ENCODE measurements around the gene BICC1.
"Not testable (repeated sequence)": the region's sequence is repeated elsewhere in the genome, so short reads cannot be mapped to it uniquely, and the experiment has no call there.

BICC1 gene

DNA sequence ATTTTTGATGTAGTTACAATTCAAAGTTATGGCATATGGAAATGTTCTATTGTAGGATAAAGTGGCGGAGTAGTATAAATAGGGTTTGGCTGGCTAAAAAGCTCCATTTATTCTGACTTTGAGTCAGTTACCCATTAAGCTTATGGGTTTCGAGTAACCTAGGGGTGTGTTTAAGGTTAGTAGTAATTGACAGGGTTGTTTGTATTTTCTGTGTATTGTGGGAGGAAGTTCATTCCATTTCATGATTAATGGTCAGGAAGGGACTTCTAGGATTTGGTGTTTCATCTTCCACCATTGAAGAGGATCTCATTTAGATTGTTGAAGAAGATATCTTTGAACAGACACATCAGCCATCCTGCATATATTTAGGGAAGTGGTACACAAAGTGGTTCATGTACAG is 75.0 kb downstream of the BICC1 start:
- H2AK5ac ChIP-seq (ENCODE audit: low read length) = no peak overlapping the region
- no peak overlapping the region for H3K27ac ChIP-seq (ENCODE audit: low read depth, low read length)
- H3K79me1 ChIP-seq (ENCODE audit: low read length) = no peaks in the 10 kb centered on the region
- H2BK5ac ChIP-seq (ENCODE audit: low read length) = no peak overlapping the region
- no peaks in the 10 kb centered on the region for H3K36me3 ChIP-seq (ENCODE audit: control insufficient read depth, insufficient read depth, low read length)
- H3K56ac ChIP-seq (ENCODE audit: low read length) = no peak overlapping the region
- H2BK120ac ChIP-seq (ENCODE audit: low read depth, low read length) = no peak overlapping the region
- no peaks in the 10 kb centered on the region for H3K4me1 ChIP-seq (ENCODE audit: control insufficient read depth, low read depth, low read length)
- no peak overlapping the region for H3K4me2 ChIP-seq (ENCODE audit: low read length)
- no peak overlapping the region for H3K4ac ChIP-seq (ENCODE audit: low read depth, low read length)
- WGBS (ENCODE audit: extremely low coverage, insufficient coverage, low lambda C conversion rate) = no CpG with 5 or more reads among the region's 2 CpGs
- H3K9ac ChIP-seq (ENCODE audit: low read length) = no peak overlapping the region
- H2BK15ac ChIP-seq (replicated peaks; ENCODE audit: low read depth) = no peak overlapping the region
- H3K27me3 ChIP-seq (ENCODE audit: insufficient read depth, low read length, poor library complexity) = no peaks in the 10 kb centered on the region
- H4K8ac ChIP-seq (ENCODE audit: low read depth, low read length) = no peak overlapping the region
- H3K79me2 ChIP-seq (ENCODE audit: control insufficient read depth, insufficient read depth, low read length) = no peaks in the 10 kb centered on the region
- no peak overlapping the region for H3K18ac ChIP-seq (ENCODE audit: low read length)
- no peak overlapping the region for H3K4me3 ChIP-seq (ENCODE audit: low read length)
- H4K5ac ChIP-seq (ENCODE audit: low read length) = no peak overlapping the region
- no peak overlapping the region for H3K23ac ChIP-seq (ENCODE audit: low read length)
- no peak for DNase-seq

DNA sequence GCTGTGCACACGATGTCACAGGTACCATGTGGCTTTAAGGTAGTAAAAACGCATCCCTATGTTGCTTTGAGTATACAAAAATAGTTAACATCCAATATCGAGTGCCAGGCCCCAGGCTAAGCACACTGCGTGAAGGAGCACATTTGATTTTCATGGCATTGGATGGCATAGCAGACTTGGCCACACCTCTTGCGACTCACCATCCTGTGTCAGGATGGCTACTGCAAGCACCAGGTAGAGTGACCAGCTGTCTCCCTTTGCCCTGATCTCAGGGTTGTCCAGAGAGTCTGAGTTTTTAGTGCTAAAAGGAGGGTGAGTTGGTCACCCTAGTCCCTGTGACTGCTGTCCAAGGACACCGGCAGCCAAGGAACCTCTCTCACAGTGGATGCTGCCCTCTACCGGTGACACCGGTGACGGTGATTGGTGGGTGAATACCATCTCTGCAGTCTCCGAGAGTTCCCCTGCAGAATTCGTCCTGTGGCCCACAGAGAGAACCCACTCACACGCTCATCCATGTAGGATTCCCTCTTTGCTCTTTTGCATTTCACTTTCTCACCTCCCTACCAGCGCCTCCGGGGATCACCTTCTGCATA is 76.1 kb downstream of the BICC1 start:
- Histone ChIP-seq H3K56ac (ENCODE audit: low read length) (no peak overlapping the region), H3K4ac (ENCODE audit: low read depth, low read length) (no peak overlapping the region), H2BK5ac (ENCODE audit: low read length) (no peak overlapping the region), H2BK15ac (replicated peaks; ENCODE audit: low read depth) (no peak overlapping the region), H3K27me3 (ENCODE audit: insufficient read depth, low read length, poor library complexity) (no peaks in the 10 kb centered on the region), H3K4me2 (ENCODE audit: low read length) (no peak overlapping the region), H3K4me3 (ENCODE audit: low read length) (no peak overlapping the region), H3K27ac (ENCODE audit: low read depth, low read length) (no peak overlapping the region), H3K9ac (ENCODE audit: low read length) (no peak overlapping the region), H3K79me1 (ENCODE audit: low read length) (no peaks in the 10 kb centered on the region), H3K36me3 (ENCODE audit: control insufficient read depth, insufficient read depth, low read length) (no peaks in the 10 kb centered on the region), H2BK120ac (ENCODE audit: low read depth, low read length) (no peak overlapping the region), H3K18ac (ENCODE audit: low read length) (no peak overlapping the region), H3K23ac (ENCODE audit: low read length) (no peak overlapping the region), H4K8ac (ENCODE audit: low read depth, low read length) (no peak overlapping the region), H3K79me2 (ENCODE audit: control insufficient read depth, insufficient read depth, low read length) (no peaks in the 10 kb centered on the region), H4K5ac (ENCODE audit: low read length) (no peak overlapping the region), H3K4me1 (ENCODE audit: control insufficient read depth, low read depth, low read length) (no peaks in the 10 kb centered on the region), H2AK5ac (ENCODE audit: low read length) (no peak overlapping the region)
- no CpG with 5 or more reads among the region's 14 CpGs for WGBS (ENCODE audit: extremely low coverage, insufficient coverage, low lambda C conversion rate)
- DNase-seq = peak; percentile 22

DNA sequence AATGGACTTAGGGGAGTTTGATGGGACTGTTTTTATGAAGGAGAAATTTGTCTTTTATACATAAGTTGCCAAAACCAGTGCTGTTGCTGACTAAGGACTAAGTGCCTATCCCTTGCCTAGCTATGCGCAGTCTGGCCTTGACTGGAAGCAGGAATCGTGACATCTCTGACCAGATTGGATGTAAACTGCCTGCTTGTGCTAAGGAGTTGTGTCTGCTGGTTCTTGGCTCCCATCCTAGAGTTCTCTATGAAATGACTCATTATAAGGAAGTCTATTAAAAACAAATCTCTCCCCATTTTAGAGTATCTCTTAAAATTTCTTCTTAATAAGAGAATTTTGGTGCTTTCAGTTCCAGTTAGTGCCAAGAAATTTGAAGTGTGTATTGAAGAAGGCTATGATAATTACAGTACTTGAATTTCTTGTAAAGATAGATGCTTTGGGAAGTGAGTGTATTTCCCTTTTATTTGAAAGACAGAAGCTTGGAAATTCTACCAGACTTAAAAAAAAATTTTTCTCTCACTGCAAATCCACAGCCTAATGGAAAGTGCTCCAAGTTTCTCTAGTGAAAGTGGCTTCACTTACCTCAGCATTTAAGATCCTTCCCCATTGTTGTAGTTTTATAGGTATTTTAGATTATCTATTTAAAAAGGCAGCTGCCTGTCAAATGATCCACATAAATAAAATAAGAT is 77.6 kb downstream of the BICC1 start:
- H3K27me3 ChIP-seq (ENCODE audit: insufficient read depth, low read length, poor library complexity) = no peaks in the 10 kb centered on the region
- H3K4ac ChIP-seq (ENCODE audit: low read depth, low read length) = no peak overlapping the region
- DNase-seq = no peak
- H3K4me3 ChIP-seq (ENCODE audit: low read length) = no peak overlapping the region
- H3K23ac ChIP-seq (ENCODE audit: low read length) = no peak overlapping the region
- H2AK5ac ChIP-seq (ENCODE audit: low read length) = no peak overlapping the region
- H3K9ac ChIP-seq (ENCODE audit: low read length) = no peak overlapping the region
- no peaks in the 10 kb centered on the region for H3K79me1 ChIP-seq (ENCODE audit: low read length)
- H3K56ac ChIP-seq (ENCODE audit: low read length) = no peak overlapping the region
- H2BK15ac ChIP-seq (replicated peaks; ENCODE audit: low read depth) = no peak overlapping the region
- H3K36me3 ChIP-seq (ENCODE audit: control insufficient read depth, insufficient read depth, low read length) = no peaks in the 10 kb centered on the region
- no peaks in the 10 kb centered on the region for H3K79me2 ChIP-seq (ENCODE audit: control insufficient read depth, insufficient read depth, low read length)
- no peaks in the 10 kb centered on the region for H3K4me1 ChIP-seq (ENCODE audit: control insufficient read depth, low read depth, low read length)
- no peak overlapping the region for H3K18ac ChIP-seq (ENCODE audit: low read length)
- no peak overlapping the region for H3K27ac ChIP-seq (ENCODE audit: low read depth, low read length)
- H3K4me2 ChIP-seq (ENCODE audit: low read length) = no peak overlapping the region
- H2BK120ac ChIP-seq (ENCODE audit: low read depth, low read length) = no peak overlapping the region
- H2BK5ac ChIP-seq (ENCODE audit: low read length) = no peak overlapping the region
- no CpG with 5 or more reads among the region's 2 CpGs for WGBS (ENCODE audit: extremely low coverage, insufficient coverage, low lambda C conversion rate)
- H4K8ac ChIP-seq (ENCODE audit: low read depth, low read length) = no peak overlapping the region
- no peak overlapping the region for H4K5ac ChIP-seq (ENCODE audit: low read length)

DNA sequence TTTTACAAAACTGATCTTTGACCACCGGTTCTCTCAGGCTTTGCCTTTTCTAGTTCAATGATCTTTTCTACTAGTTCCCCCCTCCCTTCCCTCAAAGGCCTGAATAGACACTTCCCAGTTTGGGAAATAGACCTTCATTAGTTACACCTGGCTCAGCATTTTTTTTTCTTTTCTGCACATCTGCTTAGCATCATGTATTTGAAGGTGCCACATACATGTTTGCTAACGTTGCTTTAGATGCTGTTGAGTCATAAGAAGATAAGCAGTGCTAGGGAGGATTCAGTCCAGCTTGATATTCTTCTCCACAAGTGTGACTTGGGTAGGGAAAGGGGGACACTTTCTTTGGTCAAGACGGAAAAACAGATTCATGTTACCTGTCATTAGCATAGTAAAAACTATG is 78.3 kb downstream of the BICC1 start:
- H3K56ac ChIP-seq (ENCODE audit: low read length) = no peak overlapping the region

DNA sequence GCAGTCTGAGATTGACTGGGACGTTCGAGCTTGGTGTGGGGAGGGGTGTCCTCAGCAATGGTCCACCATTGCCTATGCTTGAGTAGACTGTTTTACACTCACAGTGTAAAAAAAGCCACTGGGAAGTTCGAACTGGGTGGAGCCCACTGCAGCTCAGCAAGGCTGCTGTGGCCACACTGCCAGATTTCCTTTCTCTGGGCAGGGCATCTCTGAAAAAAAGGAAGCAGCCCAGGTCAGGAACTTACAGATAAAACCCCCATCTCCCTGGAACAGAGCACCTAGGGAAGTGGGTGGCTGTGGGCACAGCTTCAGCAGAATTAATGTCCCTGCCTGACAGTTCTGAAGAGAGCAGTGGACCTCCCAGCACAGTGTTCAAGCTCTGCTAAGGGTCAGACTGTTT is 80.3 kb downstream of the BICC1 start:
- Histone ChIP-seq H2BK120ac (ENCODE audit: low read depth, low read length) (no peak overlapping the region), H2BK15ac (replicated peaks; ENCODE audit: low read depth) (no peak overlapping the region), H3K56ac (ENCODE audit: low read length) (no peak overlapping the region), H3K79me2 (ENCODE audit: control insufficient read depth, insufficient read depth, low read length) (no peaks in the 10 kb centered on the region), H3K4me1 (ENCODE audit: control insufficient read depth, low read depth, low read length) (no peaks in the 10 kb centered on the region), H3K36me3 (ENCODE audit: control insufficient read depth, insufficient read depth, low read length) (no peaks in the 10 kb centered on the region), H3K23ac (ENCODE audit: low read length) (no peak overlapping the region), H2BK5ac (ENCODE audit: low read length) (no peak overlapping the region), H3K4me2 (ENCODE audit: low read length) (no peak overlapping the region), H3K9ac (ENCODE audit: low read length) (no peak overlapping the region), H2AK5ac (ENCODE audit: low read length) (no peak overlapping the region), H3K27me3 (ENCODE audit: insufficient read depth, low read length, poor library complexity) (no peaks in the 10 kb centered on the region), H3K4me3 (ENCODE audit: low read length) (no peak overlapping the region), H3K27ac (ENCODE audit: low read depth, low read length) (no peak overlapping the region), H4K5ac (ENCODE audit: low read length) (no peak overlapping the region), H3K4ac (ENCODE audit: low read depth, low read length) (no peak overlapping the region), H4K8ac (ENCODE audit: low read depth, low read length) (no peak overlapping the region), H3K18ac (ENCODE audit: low read length) (no peak overlapping the region), H3K79me1 (ENCODE audit: low read length) (no peaks in the 10 kb centered on the region)
- WGBS (ENCODE audit: extremely low coverage, insufficient coverage, low lambda C conversion rate) = no CpG with 5 or more reads among the region's 3 CpGs
- no peak for DNase-seq

More for the DNA sequence above, 78.3 kb downstream of the BICC1 start:
- Histone ChIP-seq H3K4me3 (ENCODE audit: low read length) (no peak overlapping the region), H3K4me2 (ENCODE audit: low read length) (no peak overlapping the region), H3K18ac (ENCODE audit: low read length) (no peak overlapping the region), H3K4me1 (ENCODE audit: control insufficient read depth, low read depth, low read length) (no peaks in the 10 kb centered on the region), H2BK15ac (replicated peaks; ENCODE audit: low read depth) (no peak overlapping the region), H4K5ac (ENCODE audit: low read length) (no peak overlapping the region), H2BK5ac (ENCODE audit: low read length) (no peak overlapping the region), H3K79me2 (ENCODE audit: control insufficient read depth, insufficient read depth, low read length) (no peaks in the 10 kb centered on the region), H3K23ac (ENCODE audit: low read length) (no peak overlapping the region), H2AK5ac (ENCODE audit: low read length) (no peak overlapping the region), H2BK120ac (ENCODE audit: low read depth, low read length) (no peak overlapping the region), H3K27ac (ENCODE audit: low read depth, low read length) (no peak overlapping the region), H3K27me3 (ENCODE audit: insufficient read depth, low read length, poor library complexity) (no peaks in the 10 kb centered on the region), H3K9ac (ENCODE audit: low read length) (no peak overlapping the region), H4K8ac (ENCODE audit: low read depth, low read length) (no peak overlapping the region), H3K36me3 (ENCODE audit: control insufficient read depth, insufficient read depth, low read length) (no peaks in the 10 kb centered on the region), H3K4ac (ENCODE audit: low read depth, low read length) (no peak overlapping the region), H3K79me1 (ENCODE audit: low read length) (no peaks in the 10 kb centered on the region)
- WGBS (ENCODE audit: extremely low coverage, insufficient coverage, low lambda C conversion rate) = no CpG with 5 or more reads among the region's 3 CpGs
- DNase-seq = no peak

DNA sequence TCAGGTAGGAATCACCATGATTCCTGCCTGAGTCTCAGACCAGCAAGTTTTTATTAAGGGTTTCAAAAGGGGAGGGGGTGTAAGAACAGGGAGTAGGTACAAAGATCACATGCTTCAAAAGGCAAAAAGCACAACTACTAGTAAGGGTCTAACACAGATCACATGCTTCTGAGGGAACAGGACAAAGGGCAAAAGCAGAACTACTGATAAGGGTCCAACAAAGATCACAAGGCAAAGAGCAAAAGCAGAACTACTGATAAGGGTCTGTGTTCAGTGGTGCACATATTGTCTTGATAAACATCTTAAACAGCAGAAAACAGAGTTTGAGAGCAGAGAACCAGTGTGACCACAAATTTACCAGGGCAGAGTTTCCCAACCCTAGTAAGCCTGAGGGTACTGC is 84.5 kb downstream of the BICC1 start:
- H3K27ac ChIP-seq (ENCODE audit: low read depth, low read length); H3K79me2 ChIP-seq (ENCODE audit: control insufficient read depth, insufficient read depth, low read length); H3K9ac ChIP-seq (ENCODE audit: low read length); H2BK5ac ChIP-seq (ENCODE audit: low read length); H3K23ac ChIP-seq (ENCODE audit: low read length); H3K4ac ChIP-seq (ENCODE audit: low read depth, low read length); H3K4me3 ChIP-seq (ENCODE audit: low read length); DNase-seq; H3K4me2 ChIP-seq (ENCODE audit: low read length); H4K5ac ChIP-seq (ENCODE audit: low read length); H2BK15ac ChIP-seq (replicated peaks; ENCODE audit: low read depth); H2AK5ac ChIP-seq (ENCODE audit: low read length); H3K18ac ChIP-seq (ENCODE audit: low read length); H3K27me3 ChIP-seq (ENCODE audit: insufficient read depth, low read length, poor library complexity); H3K4me1 ChIP-seq (ENCODE audit: control insufficient read depth, low read depth, low read length); H3K79me1 ChIP-seq (ENCODE audit: low read length); H4K8ac ChIP-seq (ENCODE audit: low read depth, low read length); H2BK120ac ChIP-seq (ENCODE audit: low read depth, low read length); H3K36me3 ChIP-seq (ENCODE audit: control insufficient read depth, insufficient read depth, low read length); H3K56ac ChIP-seq (ENCODE audit: low read length): not testable (repeated sequence)

Measured in mesendoderm (in vitro differentiated cells).